WTC11 (cell line): Measurements from ENCODE around the gene UBE2L3.
"Not testable (repeated sequence)": the region's sequence is repeated elsewhere in the genome, so short reads cannot be mapped to it uniquely, and the experiment has no call there.

Experiments used
- CTCF ChIP-seq: fragments of 200-600 bp; IDR thresholded peaks from 2 replicates; pipeline ENCODE4 v1.8.0; 2022; ENCODE audit warnings: antibody characterized with exemption
- IRF1 ChIP-seq: sonication (generic); formaldehyde crosslinking; IDR thresholded peaks from 2 replicates; pipeline ENCODE4 v1.8.0; 2023; ENCODE audit warnings: missing genetic modification reagents
- USF2 ChIP-seq: sonication (generic); formaldehyde crosslinking; IDR thresholded peaks from 2 replicates; pipeline ENCODE4 v1.8.1; 2023; ENCODE audit warnings: mild to moderate bottlenecking, missing genetic modification reagents, moderate library complexity
- ZNF219 ChIP-seq: sonication (generic); formaldehyde crosslinking; IDR thresholded peaks from 2 replicates; pipeline ENCODE4 v1.8.0; 2023; ENCODE audit warnings: missing genetic modification reagents, mild to moderate bottlenecking, borderline replicate concordance

GRCh38 chr22:21617337-21617736 lies 49.8 kb downstream of the UBE2L3 start:
- TF ChIP-seq IRF1; CTCF; USF2 (CRISPR knock-in tag); ZNF219: not testable (repeated sequence)
